Tibial nerve (tissue), 4 donors: Measurements from ENCODE around the gene PTBP1. TPM values are rescaled to one million over a fixed set of nuclear protein-coding genes. Genes with fewer than 3 reads are reported as not detected.
A peak's percentile ranks its signal among the peaks of the same experiment; 100 is the strongest.

ENCODE experiments used
- DNase-seq, 2 donors: peaks; one replicate each; pipeline ENCODE4 v3.0.0-alpha.2; 2019; ENCODE audit warnings: low spot score in 2 of 2
- H3K27ac ChIP-seq, 4 donors: fragments of 200-600 bp; sonication (generic) in 3 of 4; one replicate each; pipeline ENCODE4 v1.5.1; 2017 to 2019; ENCODE audit warnings: mild to moderate bottlenecking in 1 of 4
- H3K27me3 ChIP-seq, 2 donors: fragments of 200-600 bp; sonication (generic) in 1 of 2; one replicate each; pipeline versions ENCODE4 v1.5.1 to v1.6.0; 2017 to 2019
- H3K36me3 ChIP-seq, 3 donors: fragments of 200-600 bp; sonication (generic); one replicate each; pipeline ENCODE4 v1.5.1; 2018 to 2019
- H3K4me1 ChIP-seq, 4 donors: fragments of 200-600 bp; sonication (generic) in 3 of 4; one replicate each; pipeline ENCODE4 v1.5.1; 2017 to 2019
- H3K4me3 ChIP-seq, 4 donors: fragments of 200-600 bp; sonication (generic) in 3 of 4; one replicate each; pipeline ENCODE4 v1.5.1; 2017 to 2019; ENCODE audit warnings: mild to moderate bottlenecking in 1 of 4, moderate library complexity in 1 of 4
- H3K9me3 ChIP-seq, 4 donors: fragments of 200-600 bp; sonication (generic) in 3 of 4; one replicate each; pipeline ENCODE4 v1.5.1; 2017 to 2019
- CTCF ChIP-seq, 5 experiments: fragments of 200-600 bp in 3 of 5; fragments of 450-650 bp in 2 of 5; sonication (generic) in 3 of 5; IDR thresholded peaks; one replicate each; pipeline ENCODE4 v1.5.1; 2016 to 2019; ENCODE audit warnings: antibody characterized with exemption in 5 of 5, mild to moderate bottlenecking in 3 of 5, moderate library complexity in 2 of 5
- EP300 ChIP-seq, 2 donors: sonication (generic); formaldehyde crosslinking; IDR thresholded peaks; one replicate each; pipeline ENCODE4 v1.6.1; 2017; ENCODE audit warnings: antibody characterized with exemption in 2 of 2, mild to moderate bottlenecking in 1 of 2
- POLR2A ChIP-seq, 2 donors: fragments of 450-650 bp; IDR thresholded peaks; one replicate each; pipeline ENCODE4 v1.6.1; 2017; ENCODE audit warnings: antibody characterized with exemption in 2 of 2, mild to moderate bottlenecking in 2 of 2, moderate library complexity in 2 of 2
- WGBS, 2 donors: methylation state at CpG; one replicate each; pipeline ENCODE4 v1.1.5; 2018; 5-methylcytosine and 5-hydroxymethylcytosine counted together
- total RNA-seq, 4 donors: library from RNA; depleted of rRNA; stranded (reverse); fragments of >200 nt; gene quantifications; one replicate each; pipeline ENCODE4 v1.1.0, GENCODE V29; 2016

Gene PTBP1
- total RNA-seq, 4 donors from 2014 or later = 118 to 205 (median 141) TPM

- no peaks in the 10 kb centered on the region for H3K36me3 ChIP-seq
- no peak for DNase-seq
- H3K4me1 ChIP-seq = peaks cover 0 to 22% (median 9%) of the 10 kb centered on the region in 4 donors
- peak overlapping the region in 1 of 4 donors; percentile 31 for H3K4me3 ChIP-seq
- TF ChIP-seq EP300 (IDR thresholded peaks at IDR 0.05) (no peak), CTCF (IDR thresholded peaks at IDR 0.05) (peak in 1 of 5 experiments; percentile 14)
- H3K9me3 ChIP-seq = no peaks in the 10 kb centered on the region
- WGBS, 2 donors = 4 to 19% methylated on average over 9 to 20 of the region's 46 CpGs
- H3K27me3 ChIP-seq = peaks cover 4 to 77% of the 10 kb centered on the region in 2 donors
- H3K27ac ChIP-seq = no peak overlapping the region
Observed at GRCh38 chr19:843180-843835, 46.1 kb downstream of the PTBP1 start.

GRCh38 chr19:843836-844545, 46.7 kb downstream of the PTBP1 start:
- no peak overlapping the region for H3K27ac ChIP-seq
- peaks cover 4 to 78% of the 10 kb centered on the region in 2 donors for H3K27me3 ChIP-seq
- no peak for TF ChIP-seq POLR2A (IDR thresholded peaks at IDR 0.05)
- no peak for TF ChIP-seq CTCF (IDR thresholded peaks at IDR 0.05)
- no peaks in the 10 kb centered on the region for H3K9me3 ChIP-seq
- H3K4me1 ChIP-seq = peaks cover 0 to 27% (median 9%) of the 10 kb centered on the region in 4 donors
- 23 to 33% methylated on average over 30 to 32 of the region's 70 CpGs for WGBS, 2 donors
- H3K36me3 ChIP-seq = no peaks in the 10 kb centered on the region
- peak overlapping the region in 1 of 4 donors; percentile 31 for H3K4me3 ChIP-seq
- no peak for DNase-seq

GRCh38 chr19:844546-844971, 47.3 kb downstream of the PTBP1 start:
- no peak overlapping the region for H3K27ac ChIP-seq
- TF ChIP-seq EP300 (IDR thresholded peaks at IDR 0.05) = no peak
- TF ChIP-seq CTCF (IDR thresholded peaks at IDR 0.05) = no peak

GRCh38 chr19:845707-846521, 48.7 kb downstream of the PTBP1 start:
- 63 to 69% methylated on average over 30 to 37 of the region's 37 CpGs for WGBS, 2 donors
- no peak for DNase-seq

More at GRCh38 chr19:844546-844971, 47.3 kb downstream of the PTBP1 start:
- no peak for DNase-seq
- Histone ChIP-seq H3K4me1 (peaks cover 0 to 27% (median 9%) of the 10 kb centered on the region in 4 donors), H3K27me3 (peaks cover 4 to 79% of the 10 kb centered on the region in 2 donors), H3K9me3 (no peaks in the 10 kb centered on the region), H3K36me3 (no peaks in the 10 kb centered on the region), H3K4me3 (no peak overlapping the region)
- WGBS, 2 donors = 39 to 62% methylated on average over 11 of the region's 11 CpGs

More at GRCh38 chr19:845707-846521, 48.7 kb downstream of the PTBP1 start:
- no peak overlapping the region for H3K27ac ChIP-seq
- no peak overlapping the region for H3K4me3 ChIP-seq
- no peaks in the 10 kb centered on the region for H3K36me3 ChIP-seq
- no peaks in the 10 kb centered on the region for H3K9me3 ChIP-seq
- peaks cover 4 to 70% of the 10 kb centered on the region in 2 donors for H3K27me3 ChIP-seq
- no peak for TF ChIP-seq CTCF (IDR thresholded peaks at IDR 0.05)
- no peak for TF ChIP-seq EP300 (IDR thresholded peaks at IDR 0.05)
- TF ChIP-seq POLR2A (IDR thresholded peaks at IDR 0.05) = no peak
- peaks cover 0 to 38% (median 10%) of the 10 kb centered on the region in 4 donors for H3K4me1 ChIP-seq
